Right lobe of liver (tissue), 4 donors: ENCODE measurements around the gene UXS1.

ENCODE experiments used
- POLR2A ChIP-seq: fragments of 450-650 bp; IDR thresholded peaks from one replicate; pipeline ENCODE4 v1.6.1; 2017; ENCODE audit warnings: antibody characterized with exemption, mild to moderate bottlenecking
- TF ChIP-seq, protein P1 (sequence below), 4 donors: fragments of 200-600 bp in 3 of 4; fragments of 450-650 bp in 1 of 4; IDR thresholded peaks; one replicate each; pipeline versions ENCODE4 v1.5.1 to v1.8.0; 2016 to 2022; ENCODE audit warnings: antibody characterized with exemption in 4 of 4, mild to moderate bottlenecking in 2 of 4
- donor health status: DM: no; HTN: no; CAD: no.
- donor health status: DM: no; HTN: no; CAD: no.
- donor health status: DM: no; HTN: yes; CAD: no.

DNA sequence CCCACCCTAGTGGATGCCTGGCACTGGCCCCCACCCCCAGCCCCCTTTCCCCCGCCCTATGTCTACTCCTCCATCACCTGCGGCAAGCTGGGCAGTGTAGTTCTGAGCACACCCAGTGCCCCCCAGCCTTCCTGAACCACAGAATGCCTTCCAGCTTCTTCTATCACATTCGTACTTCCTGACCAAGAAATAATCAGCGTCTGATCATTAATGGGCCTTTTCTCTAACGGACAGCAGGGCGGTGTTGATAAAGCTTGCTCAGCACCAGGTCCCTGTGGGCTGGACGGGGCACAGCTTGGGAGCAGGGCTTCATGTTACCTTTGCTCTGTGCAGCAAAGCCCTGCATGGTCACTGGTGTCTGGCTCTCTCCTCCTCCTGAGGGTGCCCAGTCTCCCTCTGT, 15.4 kb downstream of the UXS1 start:
- TF ChIP-seq, protein P1, sequence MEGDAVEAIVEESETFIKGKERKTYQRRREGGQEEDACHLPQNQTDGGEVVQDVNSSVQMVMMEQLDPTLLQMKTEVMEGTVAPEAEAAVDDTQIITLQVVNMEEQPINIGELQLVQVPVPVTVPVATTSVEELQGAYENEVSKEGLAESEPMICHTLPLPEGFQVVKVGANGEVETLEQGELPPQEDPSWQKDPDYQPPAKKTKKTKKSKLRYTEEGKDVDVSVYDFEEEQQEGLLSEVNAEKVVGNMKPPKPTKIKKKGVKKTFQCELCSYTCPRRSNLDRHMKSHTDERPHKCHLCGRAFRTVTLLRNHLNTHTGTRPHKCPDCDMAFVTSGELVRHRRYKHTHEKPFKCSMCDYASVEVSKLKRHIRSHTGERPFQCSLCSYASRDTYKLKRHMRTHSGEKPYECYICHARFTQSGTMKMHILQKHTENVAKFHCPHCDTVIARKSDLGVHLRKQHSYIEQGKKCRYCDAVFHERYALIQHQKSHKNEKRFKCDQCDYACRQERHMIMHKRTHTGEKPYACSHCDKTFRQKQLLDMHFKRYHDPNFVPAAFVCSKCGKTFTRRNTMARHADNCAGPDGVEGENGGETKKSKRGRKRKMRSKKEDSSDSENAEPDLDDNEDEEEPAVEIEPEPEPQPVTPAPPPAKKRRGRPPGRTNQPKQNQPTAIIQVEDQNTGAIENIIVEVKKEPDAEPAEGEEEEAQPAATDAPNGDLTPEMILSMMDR (IDR thresholded peaks at IDR 0.05), result no peak
- TF ChIP-seq POLR2A, result no peak
